Transverse colon (tissue), 4 donors: ENCODE results near the gene RNF10.

ENCODE experiments used
- EP300 ChIP-seq: sonication (generic); formaldehyde crosslinking; IDR thresholded peaks from one replicate; pipeline ENCODE4 v1.6.1; 2017; ENCODE audit warnings: antibody characterized with exemption, low read depth
- POLR2A ChIP-seq: fragments of 450-650 bp; IDR thresholded peaks from one replicate; pipeline ENCODE4 v1.6.1; 2016; ENCODE audit warnings: antibody characterized with exemption, mild to moderate bottlenecking, moderate library complexity
- POLR2AphosphoS5 ChIP-seq, 3 donors: sonication (generic); formaldehyde crosslinking; IDR thresholded peaks; one replicate each; pipeline ENCODE4 v1.6.1; 2016; ENCODE audit warnings: antibody characterized with exemption in 3 of 3
- TF ChIP-seq, protein P1 (sequence below), 5 experiments: fragments of 200-600 bp in 3 of 5; fragments of 450-650 bp in 2 of 5; sonication (generic) in 3 of 5; IDR thresholded peaks; 1 replicate in 2 of 5; 2 replicates in 3 of 5; pipeline ENCODE4 v1.5.1; 2016 to 2017; ENCODE audit warnings: antibody characterized with exemption in 5 of 5, inconsistent platforms in 3 of 5, mild to moderate bottlenecking in 2 of 5, moderate library complexity in 1 of 5

DNA sequence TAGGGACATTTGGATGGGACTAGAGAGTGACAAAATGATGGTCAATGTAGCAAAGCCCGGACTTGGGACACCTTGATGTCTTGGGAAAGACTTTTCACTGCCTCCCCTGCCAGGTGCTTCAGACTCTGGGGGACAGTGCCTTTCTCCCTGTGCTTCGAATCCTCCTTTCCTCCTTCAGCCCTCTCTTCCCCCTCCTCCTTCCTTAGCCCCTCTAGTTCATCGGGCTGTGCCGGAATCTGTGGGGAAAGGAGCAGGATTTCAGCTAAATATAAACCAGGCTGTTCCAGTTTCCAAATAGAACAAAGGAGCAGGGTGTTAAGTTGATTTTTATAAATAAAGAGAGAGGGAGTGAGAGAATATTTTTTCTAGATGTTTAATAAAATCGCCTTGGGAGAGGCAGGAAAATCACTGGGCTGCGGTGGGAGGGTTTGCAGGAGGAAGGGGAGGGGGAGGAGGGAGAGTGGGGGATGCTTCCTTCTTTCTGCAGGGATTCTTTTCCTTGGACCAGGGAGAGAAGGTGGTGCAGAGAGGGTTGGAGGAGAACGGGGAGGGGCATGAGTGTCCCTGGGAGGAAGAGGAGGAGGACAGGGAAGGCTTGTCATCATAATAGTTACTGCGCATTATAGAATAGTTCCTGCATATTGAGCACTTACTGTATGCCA lies 84.9 kb downstream of the RNF10 start:
- TF ChIP-seq POLR2A (no peak), POLR2AphosphoS5 (IDR thresholded peaks at IDR 0.05) (no peak), EP300 (no peak)
- TF ChIP-seq, protein P1, sequence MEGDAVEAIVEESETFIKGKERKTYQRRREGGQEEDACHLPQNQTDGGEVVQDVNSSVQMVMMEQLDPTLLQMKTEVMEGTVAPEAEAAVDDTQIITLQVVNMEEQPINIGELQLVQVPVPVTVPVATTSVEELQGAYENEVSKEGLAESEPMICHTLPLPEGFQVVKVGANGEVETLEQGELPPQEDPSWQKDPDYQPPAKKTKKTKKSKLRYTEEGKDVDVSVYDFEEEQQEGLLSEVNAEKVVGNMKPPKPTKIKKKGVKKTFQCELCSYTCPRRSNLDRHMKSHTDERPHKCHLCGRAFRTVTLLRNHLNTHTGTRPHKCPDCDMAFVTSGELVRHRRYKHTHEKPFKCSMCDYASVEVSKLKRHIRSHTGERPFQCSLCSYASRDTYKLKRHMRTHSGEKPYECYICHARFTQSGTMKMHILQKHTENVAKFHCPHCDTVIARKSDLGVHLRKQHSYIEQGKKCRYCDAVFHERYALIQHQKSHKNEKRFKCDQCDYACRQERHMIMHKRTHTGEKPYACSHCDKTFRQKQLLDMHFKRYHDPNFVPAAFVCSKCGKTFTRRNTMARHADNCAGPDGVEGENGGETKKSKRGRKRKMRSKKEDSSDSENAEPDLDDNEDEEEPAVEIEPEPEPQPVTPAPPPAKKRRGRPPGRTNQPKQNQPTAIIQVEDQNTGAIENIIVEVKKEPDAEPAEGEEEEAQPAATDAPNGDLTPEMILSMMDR (IDR thresholded peaks at IDR 0.05), result no peak
